ENCODE results near the gene TMEM271. TPM values are rescaled to one million over a fixed set of nuclear protein-coding genes. Genes with fewer than 3 reads are reported as not detected.

The TMEM271 gene
- total and polyA plus RNA-seq, 10 of the 15 experiments (the other 5 are each of a cell fraction or from before 2014, with no cell fraction given), result not detected

DNA sequence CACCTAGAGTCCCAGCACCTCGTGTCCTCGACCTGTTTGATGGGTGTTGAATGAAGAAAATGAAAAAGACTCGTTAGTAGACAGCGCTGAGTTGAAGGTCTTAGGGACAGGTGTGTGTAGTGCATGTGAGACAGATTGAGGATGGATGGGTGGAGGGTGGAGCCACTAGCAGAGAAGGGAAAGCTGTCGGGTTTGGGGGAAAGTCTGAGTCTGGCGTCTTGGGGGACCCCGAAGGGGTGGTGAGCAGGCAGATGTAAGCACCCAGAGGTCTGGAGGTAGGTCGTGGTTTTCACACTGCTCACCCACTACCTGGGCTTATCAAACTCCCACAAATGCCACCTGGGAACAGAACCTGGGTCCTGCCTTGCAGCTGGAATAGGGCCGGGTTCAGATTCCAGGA, 16.0 kb downstream of the TMEM271 start:
- Histone ChIP-seq H3K9me3 (replicated peaks; ENCODE audit: control insufficient read depth, insufficient read depth, low read length) (peaks cover 3% of the 10 kb centered on the region; the same call in 2 of the 3 replicates), H3K9ac (ENCODE audit: control insufficient read depth, insufficient read depth, low read length) (no peak overlapping the region), H2AFZ (ENCODE audit: control insufficient read depth, low read depth, low read length) (no peak overlapping the region), H3K27me3 (replicated peaks in 1 of 2; ENCODE audit: control insufficient read depth in 2 of 2, insufficient read depth in 2 of 2, low read length in 1 of 2) (no peaks in the 10 kb centered on the region), H3K79me2 (ENCODE audit: control insufficient read depth, insufficient read depth, low read length) (no peaks in the 10 kb centered on the region), H4K20me1 (ENCODE audit: control insufficient read depth, insufficient read depth) (no peaks in the 10 kb centered on the region), H3K4me3 (no peak overlapping the region), H3K4me2 (ENCODE audit: control insufficient read depth, insufficient read depth) (no peak overlapping the region), H3K4me1 (ENCODE audit: control insufficient read depth, insufficient read depth, low read length) (no peaks in the 10 kb centered on the region), H3K36me3 (ENCODE audit: control insufficient read depth in 2 of 2, insufficient read depth in 2 of 2, low read length in 1 of 2) (no peaks in the 10 kb centered on the region), H3K27ac (ENCODE audit: control insufficient read depth, insufficient read depth) (no peak overlapping the region)
- no peak for ATAC-seq
- ChIA-PET SMC1A (ENCODE audit: uncharacterized antibody, unreplicated experiment) (no interaction called here), POLR2A (no interaction called here), RAD21 (ENCODE audit: unreplicated experiment) (no interaction called here), CTCF (no interaction called here)
- DNase-seq (ENCODE audit: low read depth, low spot score), result no peak
- BruUV-seq (replicated peaks), result no TSS peak
- 27% methylated on average over 9 of the region's 9 CpGs for WGBS (ENCODE audit: insufficient coverage, insufficient replicate concordance, low lambda C conversion rate, missing lambda C conversion rate)
- no peak for TF ChIP-seq SUPT20H (IDR thresholded peaks at IDR 0.05; ENCODE audit: borderline replicate concordance, control insufficient read depth, low read depth, low read length)
- no peak for TF ChIP-seq GATAD2B (conservative IDR thresholded peaks at IDR 0.05; ENCODE audit: low read depth)
- TF ChIP-seq ZBED1 (IDR thresholded peaks at IDR 0.05; ENCODE audit: borderline replicate concordance), result no peak
- TF ChIP-seq KLF5 (IDR thresholded peaks at IDR 0.05; ENCODE audit: partially characterized antibody), result no peak
- no peak for TF ChIP-seq RUNX3 (IDR thresholded peaks at IDR 0.05; ENCODE audit: low read length)
- TF ChIP-seq SMAD5 (IDR thresholded peaks at IDR 0.05; ENCODE audit: low read depth), result no peak
- TF ChIP-seq SPI1 (IDR thresholded peaks at IDR 0.05; ENCODE audit: borderline replicate concordance, insufficient read depth, low read depth, low read length), result no peak
- TF ChIP-seq, protein P1, sequence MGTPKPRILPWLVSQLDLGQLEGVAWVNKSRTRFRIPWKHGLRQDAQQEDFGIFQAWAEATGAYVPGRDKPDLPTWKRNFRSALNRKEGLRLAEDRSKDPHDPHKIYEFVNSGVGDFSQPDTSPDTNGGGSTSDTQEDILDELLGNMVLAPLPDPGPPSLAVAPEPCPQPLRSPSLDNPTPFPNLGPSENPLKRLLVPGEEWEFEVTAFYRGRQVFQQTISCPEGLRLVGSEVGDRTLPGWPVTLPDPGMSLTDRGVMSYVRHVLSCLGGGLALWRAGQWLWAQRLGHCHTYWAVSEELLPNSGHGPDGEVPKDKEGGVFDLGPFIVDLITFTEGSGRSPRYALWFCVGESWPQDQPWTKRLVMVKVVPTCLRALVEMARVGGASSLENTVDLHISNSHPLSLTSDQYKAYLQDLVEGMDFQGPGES (IDR thresholded peaks at IDR 0.05), result no peak
- TF ChIP-seq, protein P2, sequence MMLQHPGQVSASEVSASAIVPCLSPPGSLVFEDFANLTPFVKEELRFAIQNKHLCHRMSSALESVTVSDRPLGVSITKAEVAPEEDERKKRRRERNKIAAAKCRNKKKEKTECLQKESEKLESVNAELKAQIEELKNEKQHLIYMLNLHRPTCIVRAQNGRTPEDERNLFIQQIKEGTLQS (IDR thresholded peaks at IDR 0.05; ENCODE audit: borderline replicate concordance, extremely low read depth, low read depth, low read length), result no peak
- no peak for TF ChIP-seq NBN (IDR thresholded peaks at IDR 0.05)
- TF ChIP-seq PAX5 (IDR thresholded peaks at IDR 0.05; ENCODE audit: borderline replicate concordance, low read depth, low read length), result no peak
- no peak for TF ChIP-seq SIN3A (IDR thresholded peaks at IDR 0.05; ENCODE audit: low read depth, low read length)
- no peak for TF ChIP-seq ESRRA (IDR thresholded peaks at IDR 0.05; ENCODE audit: low read length)
- TF ChIP-seq, protein P3, sequence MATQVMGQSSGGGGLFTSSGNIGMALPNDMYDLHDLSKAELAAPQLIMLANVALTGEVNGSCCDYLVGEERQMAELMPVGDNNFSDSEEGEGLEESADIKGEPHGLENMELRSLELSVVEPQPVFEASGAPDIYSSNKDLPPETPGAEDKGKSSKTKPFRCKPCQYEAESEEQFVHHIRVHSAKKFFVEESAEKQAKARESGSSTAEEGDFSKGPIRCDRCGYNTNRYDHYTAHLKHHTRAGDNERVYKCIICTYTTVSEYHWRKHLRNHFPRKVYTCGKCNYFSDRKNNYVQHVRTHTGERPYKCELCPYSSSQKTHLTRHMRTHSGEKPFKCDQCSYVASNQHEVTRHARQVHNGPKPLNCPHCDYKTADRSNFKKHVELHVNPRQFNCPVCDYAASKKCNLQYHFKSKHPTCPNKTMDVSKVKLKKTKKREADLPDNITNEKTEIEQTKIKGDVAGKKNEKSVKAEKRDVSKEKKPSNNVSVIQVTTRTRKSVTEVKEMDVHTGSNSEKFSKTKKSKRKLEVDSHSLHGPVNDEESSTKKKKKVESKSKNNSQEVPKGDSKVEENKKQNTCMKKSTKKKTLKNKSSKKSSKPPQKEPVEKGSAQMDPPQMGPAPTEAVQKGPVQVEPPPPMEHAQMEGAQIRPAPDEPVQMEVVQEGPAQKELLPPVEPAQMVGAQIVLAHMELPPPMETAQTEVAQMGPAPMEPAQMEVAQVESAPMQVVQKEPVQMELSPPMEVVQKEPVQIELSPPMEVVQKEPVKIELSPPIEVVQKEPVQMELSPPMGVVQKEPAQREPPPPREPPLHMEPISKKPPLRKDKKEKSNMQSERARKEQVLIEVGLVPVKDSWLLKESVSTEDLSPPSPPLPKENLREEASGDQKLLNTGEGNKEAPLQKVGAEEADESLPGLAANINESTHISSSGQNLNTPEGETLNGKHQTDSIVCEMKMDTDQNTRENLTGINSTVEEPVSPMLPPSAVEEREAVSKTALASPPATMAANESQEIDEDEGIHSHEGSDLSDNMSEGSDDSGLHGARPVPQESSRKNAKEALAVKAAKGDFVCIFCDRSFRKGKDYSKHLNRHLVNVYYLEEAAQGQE (IDR thresholded peaks at IDR 0.05; ENCODE audit: low read depth, low read length), result no peak
- in situ Hi-C loops (cut with MboI), result no loop called here
- intact Hi-C loops (cut with micrococcal nuclease; ENCODE audit: unreplicated experiment), result no loop called here
- no peak for FAIRE-seq
